GM19438 (cell line): Measurements from ENCODE around the gene KEAP1.
"Not testable (repeated sequence)": the region's sequence is repeated elsewhere in the genome, so short reads cannot be mapped to it uniquely, and the experiment has no call there.

Experiments used
- ATAC-seq: cut with Tn5 transposase; IDR thresholded peaks from one replicate; pipeline ENCODE4 v1.9.1; 2021; ENCODE audit warnings: low read depth; ENCODE audit not compliant: unreplicated experiment

The KEAP1 gene

GRCh38 chr19:10500247-10500592 lies 2.9 kb downstream of the KEAP1 start:
- no peak for ATAC-seq

GRCh38 chr19:10499550-10500246 lies 3.5 kb downstream of the KEAP1 start:
- ATAC-seq = no peak

- ATAC-seq = no peak
Observed at GRCh38 chr19:10497371-10497770, 5.8 kb downstream of the KEAP1 start.

GRCh38 chr19:10491472-10492047 lies 11.6 kb downstream of the KEAP1 start:
- ATAC-seq = no peak

- no peak for ATAC-seq
Observed at GRCh38 chr19:10486551-10486950, 16.6 kb downstream of the KEAP1 start.

- ATAC-seq = no peak
Observed at GRCh38 chr19:10478903-10479384, 24.2 kb downstream of the KEAP1 start.

GRCh38 chr19:10478476-10478875 lies 24.7 kb downstream of the KEAP1 start:
- ATAC-seq = no peak

- no peak for ATAC-seq
Observed at GRCh38 chr19:10474962-10475451, 28.1 kb downstream of the KEAP1 start.

- ATAC-seq = no peak
Observed at GRCh38 chr19:10473192-10473591, 30.0 kb downstream of the KEAP1 start.

GRCh38 chr19:10471909-10472308 lies 31.2 kb downstream of the KEAP1 start:
- no peak for ATAC-seq

- ATAC-seq = no peak
Observed at GRCh38 chr19:10468133-10468532, 35.0 kb downstream of the KEAP1 start.

GRCh38 chr19:10467104-10467706 lies 36.0 kb downstream of the KEAP1 start:
- ATAC-seq = no peak

- ATAC-seq = no peak
Observed at GRCh38 chr19:10464456-10464855, 38.7 kb downstream of the KEAP1 start.

GRCh38 chr19:10462557-10462956 lies 40.6 kb downstream of the KEAP1 start:
- no peak for ATAC-seq

GRCh38 chr19:10462042-10462441 lies 41.1 kb downstream of the KEAP1 start:
- ATAC-seq = not testable (repeated sequence)

GRCh38 chr19:10461047-10461949 lies 41.9 kb downstream of the KEAP1 start:
- no peak for ATAC-seq

- ATAC-seq = no peak
Observed at GRCh38 chr19:10460714-10461046, 42.5 kb downstream of the KEAP1 start.

GRCh38 chr19:10458733-10459132 lies 44.4 kb downstream of the KEAP1 start:
- ATAC-seq = not testable (repeated sequence)

GRCh38 chr19:10454267-10454666 lies 48.9 kb downstream of the KEAP1 start:
- no peak for ATAC-seq

GRCh38 chr19:10453852-10454251 lies 49.3 kb downstream of the KEAP1 start:
- ATAC-seq = no peak
